A673 (cell line): Measurements from ENCODE around the gene POU4F1. TPM values are rescaled to one million over a fixed set of nuclear protein-coding genes. Genes with fewer than 3 reads are reported as not detected.
A peak's percentile ranks its signal among the peaks of the same experiment; 100 is the strongest.

Source experiments
- BruUV-seq: library from RNA; stranded (reverse); fragments of 400-500 nt; replicated peaks from 2 replicates; lab custom pipeline; 2021; lab: Mats Ljungman, UMichigan
- CTCF ChIA-PET: fragments of 300-600 bp; sonication (Branson Sonifier 250); formaldehyde crosslinking; loops from one replicate; lab custom pipeline; 2022; ENCODE audit warnings: antibody characterized with exemption; lab: Charles Lee
- POLR2A ChIA-PET: fragments of 300-600 bp; sonication (Branson Sonifier 250); formaldehyde crosslinking; loops from one replicate; lab custom pipeline; 2022; ENCODE audit warnings: antibody characterized with exemption; ENCODE audit not compliant: low non-redundant PET; lab: Charles Lee
- DNase-seq: peaks from one replicate; pipeline ENCODE4 v3.0.0-alpha.2; 2015; ENCODE audit warnings: low spot score
- H3K27ac ChIP-seq: fragments of 200-600 bp; sonication (generic); 2 replicates; pipeline ENCODE4 v1.5.1; 2016; ENCODE audit warnings: mixed run types, low read depth, mild to moderate bottlenecking, mixed read lengths, antibody characterized with exemption, low read length; ENCODE audit not compliant: poor library complexity, severe bottlenecking
- H3K27me3 ChIP-seq: fragments of 200-600 bp; sonication (generic); replicated peaks from 2 replicates; pipeline ENCODE4 v1.6.1; 2017; ENCODE audit warnings: mixed run types, low read depth, mild to moderate bottlenecking, mixed read lengths, antibody characterized with exemption, low read length; ENCODE audit not compliant: insufficient read depth, poor library complexity
- H3K36me3 ChIP-seq: fragments of 200-600 bp; sonication (generic); 2 replicates; pipeline ENCODE4 v1.6.1; 2016; ENCODE audit warnings: mixed run types, mild to moderate bottlenecking, mixed read lengths, antibody characterized with exemption, low read length; ENCODE audit not compliant: insufficient read depth, poor library complexity, severe bottlenecking
- H3K4me1 ChIP-seq: fragments of 200-600 bp; sonication (generic); 2 replicates; pipeline ENCODE4 v1.6.1; 2017; ENCODE audit warnings: mixed run types, mild to moderate bottlenecking, mixed read lengths, antibody characterized with exemption, low read length; ENCODE audit not compliant: insufficient read depth, poor library complexity, severe bottlenecking
- H3K4me3 ChIP-seq: fragments of 200-600 bp; sonication (generic); 2 replicates; pipeline ENCODE4 v1.5.1; 2016; ENCODE audit warnings: low read depth, mixed run types, mild to moderate bottlenecking, mixed read lengths, low read length; ENCODE audit not compliant: poor library complexity, severe bottlenecking
- H3K9me3 ChIP-seq: fragments of 200-600 bp; sonication (generic); 2 replicates; pipeline ENCODE4 v1.6.1; 2016; ENCODE audit warnings: mixed run types, low read depth, mild to moderate bottlenecking, mixed read lengths, antibody characterized with exemption, low read length; ENCODE audit not compliant: poor library complexity, severe bottlenecking
- EZH2 ChIP-seq: fragments of 200-600 bp; sonication (generic); IDR thresholded peaks from 2 replicates; pipeline ENCODE4 v1.6.1; 2017; ENCODE audit warnings: borderline replicate concordance, low read depth, mild to moderate bottlenecking, mixed read lengths, antibody characterized with exemption, low read length; ENCODE audit not compliant: poor library complexity, severe bottlenecking
- intact Hi-C: fragments of 100-400 bp; cut with micrococcal nuclease; formaldehyde crosslinking; loops from one replicate; pipeline ENCODE4 v1.10.0; 2022; ENCODE audit not compliant: unreplicated experiment
- total RNA-seq: library from RNA; stranded (reverse); gene quantifications from 2 replicates; pipeline ENCODE4 v1.2.3, GENCODE V29; 2021
- TF ChIP-seq, protein P1 (sequence below): fragments of 300-800, 200-600 bp; sonication (generic); conservative IDR thresholded peaks from 2 replicates; pipeline ENCODE4 v1.5.1; 2017; ENCODE audit warnings: low read depth, mild to moderate bottlenecking, antibody characterized with exemption, low read length, moderate library complexity, mixed read lengths

Gene POU4F1
- total RNA-seq, 1 experiment from 2014 or later, result 12.6 TPM

DNA sequence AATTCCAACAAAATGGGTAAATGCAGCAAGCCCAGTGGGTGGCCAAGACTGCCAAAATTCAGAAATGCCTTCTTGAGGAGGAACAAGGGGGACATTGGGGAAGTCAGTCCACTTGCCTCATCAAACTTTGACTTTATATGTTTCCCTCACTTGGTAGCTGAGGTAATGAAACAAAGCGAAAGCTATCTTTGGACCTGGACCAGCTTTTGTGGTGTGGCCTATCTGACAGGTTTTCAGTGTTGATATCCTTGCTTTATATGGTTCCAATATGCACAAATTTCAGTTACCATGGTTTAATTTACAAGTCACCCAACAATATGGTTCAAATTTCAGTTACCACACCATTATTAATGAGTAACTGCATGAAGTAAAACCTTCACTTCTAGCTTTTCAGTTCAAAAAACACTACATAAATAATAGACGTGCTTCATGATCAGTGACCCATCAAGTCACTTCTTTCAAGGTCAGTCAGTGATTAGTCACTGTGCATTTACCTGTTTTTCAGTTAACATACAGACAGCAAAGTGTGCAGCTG, 17.7 kb upstream of the POU4F1 start:
- intact Hi-C loops, result no loop called here
- POLR2A ChIA-PET, result no interaction called here
- no TSS peak for BruUV-seq

DNA sequence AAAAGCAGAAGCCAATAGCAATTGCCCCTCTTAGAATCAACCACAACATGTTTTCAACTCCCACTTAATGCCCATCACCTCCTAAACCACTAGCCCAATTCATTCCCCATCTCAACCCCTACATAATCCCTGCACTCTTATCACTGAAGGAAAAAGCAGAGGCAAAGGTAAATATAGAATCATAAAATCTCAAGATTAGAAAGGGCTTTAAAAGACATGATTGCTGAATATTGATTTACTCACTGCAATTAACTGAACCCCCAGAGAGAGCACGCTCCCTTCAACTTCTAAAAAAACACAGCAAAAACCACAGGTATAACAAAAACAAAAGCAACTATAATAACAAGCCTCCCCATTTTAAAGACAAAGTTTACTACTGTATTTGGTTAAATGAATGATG, 15.1 kb upstream of the POU4F1 start:
- BruUV-seq, result no TSS peak

More for the DNA sequence above, 17.7 kb upstream of the POU4F1 start:
- CTCF ChIA-PET, result no interaction called here
- TF ChIP-seq, protein P1, sequence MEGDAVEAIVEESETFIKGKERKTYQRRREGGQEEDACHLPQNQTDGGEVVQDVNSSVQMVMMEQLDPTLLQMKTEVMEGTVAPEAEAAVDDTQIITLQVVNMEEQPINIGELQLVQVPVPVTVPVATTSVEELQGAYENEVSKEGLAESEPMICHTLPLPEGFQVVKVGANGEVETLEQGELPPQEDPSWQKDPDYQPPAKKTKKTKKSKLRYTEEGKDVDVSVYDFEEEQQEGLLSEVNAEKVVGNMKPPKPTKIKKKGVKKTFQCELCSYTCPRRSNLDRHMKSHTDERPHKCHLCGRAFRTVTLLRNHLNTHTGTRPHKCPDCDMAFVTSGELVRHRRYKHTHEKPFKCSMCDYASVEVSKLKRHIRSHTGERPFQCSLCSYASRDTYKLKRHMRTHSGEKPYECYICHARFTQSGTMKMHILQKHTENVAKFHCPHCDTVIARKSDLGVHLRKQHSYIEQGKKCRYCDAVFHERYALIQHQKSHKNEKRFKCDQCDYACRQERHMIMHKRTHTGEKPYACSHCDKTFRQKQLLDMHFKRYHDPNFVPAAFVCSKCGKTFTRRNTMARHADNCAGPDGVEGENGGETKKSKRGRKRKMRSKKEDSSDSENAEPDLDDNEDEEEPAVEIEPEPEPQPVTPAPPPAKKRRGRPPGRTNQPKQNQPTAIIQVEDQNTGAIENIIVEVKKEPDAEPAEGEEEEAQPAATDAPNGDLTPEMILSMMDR, result no peak
- TF ChIP-seq EZH2, result no peak
- H3K9me3 ChIP-seq, result no peaks in the 10 kb centered on the region
- H3K4me3 ChIP-seq, result no peak overlapping the region
- H3K36me3 ChIP-seq, result peaks cover 21% of the 10 kb centered on the region
- no peaks in the 10 kb centered on the region for H3K27me3 ChIP-seq
- no peaks in the 10 kb centered on the region for H3K4me1 ChIP-seq
- no peak for DNase-seq
- H3K27ac ChIP-seq, result no peak overlapping the region

DNA sequence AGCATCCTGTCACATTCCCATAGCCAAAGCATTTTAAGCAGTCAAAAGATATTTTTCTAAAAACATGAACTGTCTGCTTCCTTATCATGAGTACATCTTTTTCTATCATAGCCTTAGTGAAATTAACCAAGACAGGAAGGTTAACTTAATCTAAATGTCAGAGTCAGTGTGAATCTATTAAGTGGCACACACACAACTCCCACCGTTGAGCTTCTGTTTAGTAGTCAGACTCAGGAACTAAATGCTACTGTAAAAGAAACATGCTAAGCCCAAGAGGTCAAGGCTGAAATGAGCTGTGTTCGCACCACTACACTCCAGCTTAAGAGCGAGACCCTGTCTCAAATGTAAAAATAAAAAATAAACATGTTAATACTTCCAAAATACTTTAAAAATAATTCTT, 7.7 kb upstream of the POU4F1 start:
- Histone ChIP-seq H3K36me3 (peaks cover 5% of the 10 kb centered on the region), H3K27ac (peak overlapping the region; percentile 50), H3K27me3 (peaks cover 34% of the 10 kb centered on the region), H3K4me3 (no peak overlapping the region), H3K9me3 (no peaks in the 10 kb centered on the region), H3K4me1 (peaks cover 18% of the 10 kb centered on the region)
- no peak for TF ChIP-seq EZH2
- TF ChIP-seq, protein P1, result no peak
- ChIA-PET POLR2A (no interaction called here), CTCF (interaction anchor here (0.6 kb wide), 1 partner anchor 401 kb away, joined by 5 read pairs; no protein-coding TSS in a partner anchor)
- no peak for DNase-seq
- BruUV-seq, result no TSS peak
- intact Hi-C loops, result loop anchor here (5.0 kb wide), 1 partner anchor 366 kb away; no protein-coding TSS in a partner anchor

More for the DNA sequence above, 15.1 kb upstream of the POU4F1 start:
- Histone ChIP-seq H3K27ac (no peak overlapping the region), H3K36me3 (peaks cover 21% of the 10 kb centered on the region), H3K4me1 (no peaks in the 10 kb centered on the region), H3K27me3 (no peaks in the 10 kb centered on the region), H3K4me3 (no peak overlapping the region), H3K9me3 (no peaks in the 10 kb centered on the region)
- TF ChIP-seq EZH2, result no peak
- TF ChIP-seq, protein P1, result no peak
- no peak for DNase-seq
- intact Hi-C loops, result no loop called here
- POLR2A ChIA-PET, result no interaction called here
- CTCF ChIA-PET, result no interaction called here
